Epithelial cell of proximal tubule (primary cell): Measurements from ENCODE around the gene ASCC2. TPM values are rescaled to one million over a fixed set of nuclear protein-coding genes. Genes with fewer than 3 reads are reported as not detected.

Experiments
- DNase-seq: peaks from one replicate; pipeline ENCODE4 v3.0.0-alpha.2; 2011; ENCODE audit warnings: low read depth
- H3K4me3 ChIP-seq: 2 replicates; pipeline ENCODE4 v1.5.1; 2011; ENCODE audit warnings: low read depth, mild to moderate bottlenecking, low read length
- total RNA-seq: library from RNA; depleted of rRNA; stranded (reverse); fragments of >200 nt; gene quantifications from 2 replicates; pipeline ENCODE4 v1.2.3, GENCODE V29; 2015
- TF ChIP-seq, protein P1 (sequence below): conservative IDR thresholded peaks from 2 replicates; pipeline ENCODE4 v1.5.1; 2012; ENCODE audit warnings: low read depth, mild to moderate bottlenecking, low read length

ASCC2 gene
- total RNA-seq, 1 donor from 2014 or later, result 24.0 TPM

- no peak overlapping the region for H3K4me3 ChIP-seq
- DNase-seq, result no peak
- TF ChIP-seq, protein P1, sequence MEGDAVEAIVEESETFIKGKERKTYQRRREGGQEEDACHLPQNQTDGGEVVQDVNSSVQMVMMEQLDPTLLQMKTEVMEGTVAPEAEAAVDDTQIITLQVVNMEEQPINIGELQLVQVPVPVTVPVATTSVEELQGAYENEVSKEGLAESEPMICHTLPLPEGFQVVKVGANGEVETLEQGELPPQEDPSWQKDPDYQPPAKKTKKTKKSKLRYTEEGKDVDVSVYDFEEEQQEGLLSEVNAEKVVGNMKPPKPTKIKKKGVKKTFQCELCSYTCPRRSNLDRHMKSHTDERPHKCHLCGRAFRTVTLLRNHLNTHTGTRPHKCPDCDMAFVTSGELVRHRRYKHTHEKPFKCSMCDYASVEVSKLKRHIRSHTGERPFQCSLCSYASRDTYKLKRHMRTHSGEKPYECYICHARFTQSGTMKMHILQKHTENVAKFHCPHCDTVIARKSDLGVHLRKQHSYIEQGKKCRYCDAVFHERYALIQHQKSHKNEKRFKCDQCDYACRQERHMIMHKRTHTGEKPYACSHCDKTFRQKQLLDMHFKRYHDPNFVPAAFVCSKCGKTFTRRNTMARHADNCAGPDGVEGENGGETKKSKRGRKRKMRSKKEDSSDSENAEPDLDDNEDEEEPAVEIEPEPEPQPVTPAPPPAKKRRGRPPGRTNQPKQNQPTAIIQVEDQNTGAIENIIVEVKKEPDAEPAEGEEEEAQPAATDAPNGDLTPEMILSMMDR, result no peak
Observed at GRCh38 chr22:29793396-29793795, 44.7 kb downstream of the ASCC2 start.

GRCh38 chr22:29790061-29790460, 48.0 kb downstream of the ASCC2 start:
- DNase-seq, result no peak
- TF ChIP-seq, protein P1, result no peak
- H3K4me3 ChIP-seq, result no peak overlapping the region

DNA sequence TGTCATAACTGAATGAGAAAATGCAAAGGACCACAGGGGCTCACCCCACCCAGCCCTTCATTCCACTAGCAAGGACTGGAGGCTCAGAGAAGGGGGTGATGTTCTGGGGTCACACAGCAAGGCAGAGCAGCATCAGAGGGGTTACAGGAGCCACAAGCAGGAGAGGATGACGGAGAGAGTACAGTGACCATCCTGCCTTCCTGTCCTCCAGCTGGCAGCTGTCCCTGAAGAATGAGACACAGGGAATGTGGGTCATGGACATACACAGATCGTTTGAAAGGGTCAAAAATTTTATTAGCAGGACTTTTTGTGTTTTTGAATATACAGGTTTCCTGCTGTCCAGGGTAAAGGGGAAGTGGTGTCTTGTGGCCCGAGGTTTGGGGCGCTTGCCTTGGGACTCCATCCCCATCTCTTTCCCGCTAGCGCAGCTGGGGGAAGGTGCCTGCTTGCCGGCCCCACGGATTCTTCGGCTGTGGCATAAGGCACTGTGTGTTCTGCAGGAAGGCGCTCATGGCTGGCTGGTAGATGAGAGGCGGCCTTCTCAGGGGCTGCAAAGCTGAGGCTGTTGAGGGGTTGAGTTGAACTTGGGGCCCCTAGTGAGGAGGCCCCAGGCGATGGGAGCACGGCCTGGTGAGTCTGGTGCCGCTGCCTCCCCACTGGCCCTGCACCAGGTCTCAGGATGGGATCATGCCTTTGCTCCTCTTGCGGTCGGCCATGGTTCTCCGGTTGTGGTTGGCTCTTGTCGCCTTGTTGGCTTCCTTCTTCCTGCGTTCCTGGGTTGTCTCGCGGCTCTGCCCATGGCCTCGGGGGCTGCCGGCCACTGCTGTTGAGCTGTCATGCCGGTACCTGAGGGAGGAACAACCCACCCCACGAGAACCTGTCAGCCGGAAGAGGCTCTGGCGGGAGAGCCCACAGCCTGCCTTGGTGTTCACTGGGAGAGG, 49.5 kb downstream of the ASCC2 start:
- no peak for DNase-seq
- TF ChIP-seq, protein P1, result no peak
- H3K4me3 ChIP-seq, result no peak overlapping the region

DNA sequence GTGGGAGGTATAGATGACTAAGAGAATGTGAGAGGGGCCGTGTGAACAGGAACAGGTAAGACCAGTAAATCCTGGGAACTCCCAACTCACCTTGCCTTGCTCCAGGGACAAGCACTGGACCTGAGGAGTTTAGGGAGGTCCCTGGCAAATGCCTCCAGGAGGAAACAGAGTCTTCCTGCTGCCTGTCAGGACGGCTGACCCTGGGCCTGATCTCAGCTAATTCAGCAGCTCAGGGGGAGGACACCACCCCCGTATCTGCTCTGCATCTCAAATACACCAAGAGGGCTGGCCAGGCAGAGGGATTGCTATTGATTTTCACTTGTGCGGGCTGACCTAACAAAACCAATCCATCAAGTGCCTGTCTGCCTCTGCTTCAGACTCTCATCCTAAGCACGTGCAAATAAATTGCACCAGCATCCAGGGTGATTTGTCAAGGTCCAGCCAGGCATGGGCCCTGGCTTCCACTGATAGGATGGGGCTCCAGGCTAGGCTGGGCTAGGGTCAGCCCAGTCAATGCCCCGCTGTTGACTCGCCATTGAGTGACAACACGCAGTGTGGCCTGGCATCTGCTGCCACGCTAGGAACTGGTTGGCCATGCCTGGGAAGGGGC, 50.6 kb downstream of the ASCC2 start:
- no peak overlapping the region for H3K4me3 ChIP-seq
- TF ChIP-seq, protein P1, result no peak
- no peak for DNase-seq

- TF ChIP-seq, protein P1, result no peak
- DNase-seq, result no peak
- H3K4me3 ChIP-seq, result no peak overlapping the region
Observed at GRCh38 chr22:29786031-29786430, 52.0 kb downstream of the ASCC2 start.

DNA sequence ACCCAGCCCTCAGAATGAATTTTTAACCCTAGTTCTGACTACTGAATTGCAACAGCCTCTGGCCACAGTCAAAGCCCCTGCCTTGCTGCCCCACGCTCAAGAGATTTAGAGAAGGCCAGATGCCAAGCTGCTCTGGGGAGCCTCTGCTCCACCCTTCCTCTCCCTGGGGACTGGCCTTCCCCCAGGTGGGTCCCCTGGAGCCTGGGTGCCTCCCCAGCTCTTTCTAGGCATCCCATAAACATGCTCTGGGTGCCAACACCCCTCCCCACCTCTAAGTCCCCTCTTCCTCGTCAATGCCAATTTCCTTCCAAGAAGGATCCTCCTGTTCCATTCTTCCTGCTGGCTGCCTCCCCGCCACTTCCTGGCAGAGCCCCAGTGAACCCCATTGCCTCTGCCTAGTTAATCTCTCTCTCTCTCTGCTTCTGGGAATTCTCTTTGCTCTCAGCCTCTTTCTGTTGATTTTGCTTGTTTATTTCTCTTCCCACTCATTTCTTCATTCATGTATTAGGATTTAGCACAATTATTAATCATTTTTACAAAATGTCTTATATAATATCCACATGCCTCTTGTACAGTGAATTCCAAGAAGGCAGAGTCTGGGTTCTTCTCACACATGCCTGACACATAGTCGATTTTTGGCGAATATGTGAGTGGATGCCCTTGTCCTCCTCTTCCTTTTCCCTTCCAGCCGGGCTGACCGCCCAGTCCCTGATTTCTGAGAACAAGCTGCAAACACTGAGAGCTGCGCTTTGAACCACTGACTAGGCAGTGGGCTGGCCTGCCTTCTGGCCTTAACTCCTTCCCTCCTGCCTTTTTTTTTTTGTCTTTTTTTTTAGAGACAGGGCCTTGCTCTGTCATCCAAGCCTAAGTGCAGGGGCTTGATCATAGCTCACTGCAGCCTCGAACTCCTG, 53.4 kb downstream of the ASCC2 start:
- DNase-seq, result no peak
- TF ChIP-seq, protein P1, result no peak
- no peak overlapping the region for H3K4me3 ChIP-seq
